Neutrophil (primary cell): ENCODE results near the gene CHAC2.
"Not testable (repeated sequence)": the region's sequence is repeated elsewhere in the genome, so short reads cannot be mapped to it uniquely, and the experiment has no call there.

ENCODE experiments used
- H3K27ac ChIP-seq: fragments of 200-600 bp; sonication (generic); 2 replicates; pipeline ENCODE4 v1.5.1; 2016; ENCODE audit warnings: mild to moderate bottlenecking, moderate library complexity
- H3K27me3 ChIP-seq: fragments of 200-600 bp; sonication (generic); 2 replicates; pipeline ENCODE4 v1.6.0; 2016; ENCODE audit warnings: mild to moderate bottlenecking
- H3K36me3 ChIP-seq: fragments of 200-600 bp; sonication (generic); 2 replicates; pipeline ENCODE4 v1.5.1; 2017
- H3K4me1 ChIP-seq, 2 experiments: fragments of 200-600 bp in 1 of 2; sonication (generic) in 1 of 2; 1 replicate in 1 of 2; 2 replicates in 1 of 2; pipeline versions ENCODE4 v1.5.1 to v1.6.1; 2013 to 2016; ENCODE audit warnings: low read depth in 1 of 2, low read length in 1 of 2, mild to moderate bottlenecking in 1 of 2, moderate library complexity in 1 of 2; ENCODE audit not compliant: control insufficient read depth in 1 of 2, insufficient read depth in 1 of 2
- H3K4me3 ChIP-seq, 2 experiments: fragments of 200-600 bp in 1 of 2; sonication (generic) in 1 of 2; 1 replicate in 1 of 2; 2 replicates in 1 of 2; pipeline ENCODE4 v1.5.1; 2013 to 2016; ENCODE audit warnings: low read depth in 1 of 2, low read length in 1 of 2, mild to moderate bottlenecking in 1 of 2, moderate library complexity in 1 of 2
- H3K9me3 ChIP-seq: fragments of 200-600 bp; sonication (generic); 2 replicates; pipeline ENCODE4 v1.5.1; 2016
- CTCF ChIP-seq: fragments of 200-600 bp; sonication (generic); IDR thresholded peaks from 2 replicates; pipeline ENCODE4 v1.5.1; 2016; ENCODE audit warnings: antibody characterized with exemption

Gene CHAC2

GRCh38 chr2:53819634-53820033 is 52.0 kb downstream of the CHAC2 start:
- no peak for TF ChIP-seq CTCF
- Histone ChIP-seq H3K4me3 (no peak overlapping the region), H3K27me3 (no peaks in the 10 kb centered on the region), H3K4me1 (no peaks in the 10 kb centered on the region), H3K36me3 (peaks cover 45% of the 10 kb centered on the region), H3K27ac (no peak overlapping the region), H3K9me3 (no peaks in the 10 kb centered on the region)

GRCh38 chr2:53820048-53820447 is 52.4 kb downstream of the CHAC2 start:
- Histone ChIP-seq H3K4me1 (no peaks in the 10 kb centered on the region), H3K4me3 (no peak overlapping the region), H3K27ac (no peak overlapping the region)

GRCh38 chr2:53820711-53821110 is 53.1 kb downstream of the CHAC2 start:
- no peaks in the 10 kb centered on the region for H3K27me3 ChIP-seq
- no peaks in the 10 kb centered on the region for H3K9me3 ChIP-seq
- no peak for TF ChIP-seq CTCF
- no peak overlapping the region for H3K4me3 ChIP-seq
- H3K36me3 ChIP-seq: peaks cover 36% of the 10 kb centered on the region
- no peaks in the 10 kb centered on the region for H3K4me1 ChIP-seq
- H3K27ac ChIP-seq: no peak overlapping the region

More at GRCh38 chr2:53820048-53820447, 52.4 kb downstream of the CHAC2 start:
- Histone ChIP-seq H3K36me3 (peaks cover 43% of the 10 kb centered on the region), H3K9me3 (no peaks in the 10 kb centered on the region), H3K27me3 (no peaks in the 10 kb centered on the region)
- TF ChIP-seq CTCF: no peak

GRCh38 chr2:53821810-53822209 is 54.2 kb downstream of the CHAC2 start:
- no peak for TF ChIP-seq CTCF
- H3K4me1 ChIP-seq: peaks cover 2% of the 10 kb centered on the region in 2 experiments
- H3K9me3 ChIP-seq: no peaks in the 10 kb centered on the region

GRCh38 chr2:53823639-53824038 is 56.0 kb downstream of the CHAC2 start:
- not testable (repeated sequence) for H3K27me3 ChIP-seq, H3K27ac ChIP-seq, H3K4me3 ChIP-seq, H3K9me3 ChIP-seq, H3K4me1 ChIP-seq
- H3K36me3 ChIP-seq: peaks cover 13% of the 10 kb centered on the region

More at GRCh38 chr2:53821810-53822209, 54.2 kb downstream of the CHAC2 start:
- no peak overlapping the region for H3K4me3 ChIP-seq
- H3K27me3 ChIP-seq: no peaks in the 10 kb centered on the region
- H3K27ac ChIP-seq: no peak overlapping the region
- peaks cover 26% of the 10 kb centered on the region for H3K36me3 ChIP-seq
